ENCODE measurements around the gene SNTG2. TPM values are rescaled to one million over a fixed set of nuclear protein-coding genes. Genes with fewer than 3 reads are reported as not detected.

Gene SNTG2
- total RNA-seq (2014; rRNA removed; shearing (Covaris generic)), result not detected in 2 replicates
- total RNA-seq (2022), result not detected in 2 replicates
- percentile 3 among the genes with signal in this experiment for Bru-seq, nascent RNA
- BruChase-seq, experiment 1, labeled RNA remaining after a 6-hour chase, result percentile 4 among the genes with signal in this experiment
- percentile 1 among the genes with signal in this experiment for BruChase-seq, experiment 2, labeled RNA remaining after a 2-hour chase
- long read RNA-seq, result 0 reads

DNA sequence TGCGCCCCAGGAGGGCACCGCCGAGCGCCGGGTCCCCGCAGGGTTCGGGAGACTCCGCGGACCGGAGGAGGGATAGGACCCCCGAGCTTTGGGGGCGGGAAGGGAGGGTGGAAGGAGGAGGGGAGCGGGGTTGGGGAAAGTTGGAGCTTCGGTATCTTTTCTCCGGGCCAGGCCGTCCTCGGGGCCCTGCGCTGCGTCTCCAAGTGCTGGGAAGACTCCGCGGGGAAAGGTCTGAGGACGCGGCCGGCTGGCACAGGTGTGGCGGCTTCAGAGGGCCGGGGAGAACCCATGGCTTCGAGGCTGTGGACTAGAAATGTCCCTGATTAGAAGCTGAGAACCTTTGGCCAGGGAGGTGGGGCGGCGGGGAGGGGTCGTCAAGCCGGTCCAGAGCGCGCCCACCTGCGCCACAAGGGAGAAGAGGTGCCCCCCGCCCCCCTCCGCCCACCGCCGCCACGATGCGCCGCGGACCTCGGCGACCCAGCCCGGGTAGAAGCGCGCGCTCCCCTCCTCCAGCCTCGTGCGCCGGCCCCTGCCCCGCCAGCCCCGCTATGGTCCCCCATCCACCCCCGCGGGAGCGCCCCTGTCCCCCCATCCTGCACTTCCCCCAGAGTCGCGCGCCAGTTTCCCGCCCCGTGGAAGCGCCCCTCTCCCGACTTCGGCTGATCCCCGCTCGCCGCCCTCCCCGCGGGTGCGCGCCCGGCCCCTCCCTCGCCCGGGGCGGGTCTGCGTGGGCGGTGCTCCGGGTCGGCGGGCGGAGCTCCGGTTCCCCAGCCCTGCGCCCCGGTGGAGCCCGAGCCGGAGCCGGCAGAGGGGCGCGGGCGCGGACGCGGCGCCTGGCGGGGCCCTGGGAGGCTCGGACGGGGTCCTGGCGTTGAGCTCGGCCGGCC, at the start of gene SNTG2:
Gene SNTG2 (plus strand): TSS at position 770 of the 887 bp plus-strand sequence. CDS start 148 bp downstream, outside the sequence.
- intact Hi-C loops (cut with micrococcal nuclease; ENCODE audit: unreplicated experiment), result no loop called here
- Histone ChIP-seq H3K27ac (ENCODE audit: low read depth, low read length, poor library complexity, severe bottlenecking) (no peak within 1 kb of the TSS), H2AFZ (ENCODE audit: low read length) (no peak within 1 kb of the TSS), H3K9me3 (ENCODE audit: low read length) (no peaks in the 10 kb centered on the region), H3K79me2 (ENCODE audit: insufficient read depth, low read depth, low read length) (no peaks in the 10 kb centered on the region), H3K4me3 (ENCODE audit: low read depth, low read length, poor library complexity, severe bottlenecking) (no peak within 1 kb of the TSS), H3K9me2 (ENCODE audit: insufficient read depth, low read length) (no peaks in the 10 kb centered on the region), H3K4me1 (ENCODE audit: insufficient read depth, low read length, poor library complexity, severe bottlenecking) (peaks cover 6% of the 10 kb centered on the region), H3K4me2 (ENCODE audit: low read length) (no peak within 1 kb of the TSS), H4K20me1 (ENCODE audit: insufficient read depth, low read length) (no peaks in the 10 kb centered on the region), H3K36me3 (ENCODE audit: insufficient read depth, low read length) (no peaks in the 10 kb centered on the region)
- no peak for TF ChIP-seq EZH2phosphoT487 (IDR thresholded peaks at IDR 0.05; ENCODE audit: borderline replicate concordance, low read depth, low read length)
- TF ChIP-seq, protein P1, sequence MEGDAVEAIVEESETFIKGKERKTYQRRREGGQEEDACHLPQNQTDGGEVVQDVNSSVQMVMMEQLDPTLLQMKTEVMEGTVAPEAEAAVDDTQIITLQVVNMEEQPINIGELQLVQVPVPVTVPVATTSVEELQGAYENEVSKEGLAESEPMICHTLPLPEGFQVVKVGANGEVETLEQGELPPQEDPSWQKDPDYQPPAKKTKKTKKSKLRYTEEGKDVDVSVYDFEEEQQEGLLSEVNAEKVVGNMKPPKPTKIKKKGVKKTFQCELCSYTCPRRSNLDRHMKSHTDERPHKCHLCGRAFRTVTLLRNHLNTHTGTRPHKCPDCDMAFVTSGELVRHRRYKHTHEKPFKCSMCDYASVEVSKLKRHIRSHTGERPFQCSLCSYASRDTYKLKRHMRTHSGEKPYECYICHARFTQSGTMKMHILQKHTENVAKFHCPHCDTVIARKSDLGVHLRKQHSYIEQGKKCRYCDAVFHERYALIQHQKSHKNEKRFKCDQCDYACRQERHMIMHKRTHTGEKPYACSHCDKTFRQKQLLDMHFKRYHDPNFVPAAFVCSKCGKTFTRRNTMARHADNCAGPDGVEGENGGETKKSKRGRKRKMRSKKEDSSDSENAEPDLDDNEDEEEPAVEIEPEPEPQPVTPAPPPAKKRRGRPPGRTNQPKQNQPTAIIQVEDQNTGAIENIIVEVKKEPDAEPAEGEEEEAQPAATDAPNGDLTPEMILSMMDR (conservative IDR thresholded peaks at IDR 0.05; ENCODE audit: low read length), result no peak
- CTCF ChIA-PET (ENCODE audit: unreplicated experiment), result no interaction called here
- no peak for DNase-seq (ENCODE audit: low spot score)
- no TSS peak for BruUV-seq (replicated peaks)
- POLR2A ChIA-PET, result no interaction called here

DNA sequence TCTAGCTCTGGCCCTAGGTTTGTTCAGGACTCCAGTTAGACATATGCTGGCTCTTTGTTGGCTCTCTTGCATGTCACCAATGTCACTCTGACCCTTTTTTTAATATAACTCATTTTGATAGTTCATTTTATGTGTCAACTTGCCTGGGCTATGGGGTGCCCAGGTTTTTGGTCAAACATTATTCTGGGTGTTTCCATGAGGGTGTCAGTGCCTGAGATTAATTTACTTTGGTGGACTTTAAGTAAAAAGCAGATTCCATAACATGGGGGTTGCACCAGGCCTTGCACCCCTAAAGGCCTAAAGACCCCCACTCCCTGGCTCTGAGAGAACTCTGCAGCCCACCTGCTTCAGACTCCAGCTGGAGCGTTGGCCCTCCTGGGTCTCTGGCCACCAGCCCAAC, 48.1 kb upstream of the SNTG2 start:
- CTCF ChIA-PET (ENCODE audit: unreplicated experiment), result no interaction called here
- Histone ChIP-seq H3K36me3 (ENCODE audit: insufficient read depth, low read length) (no peaks in the 10 kb centered on the region), H3K27ac (ENCODE audit: low read depth, low read length, poor library complexity, severe bottlenecking) (no peak overlapping the region), H3K4me1 (ENCODE audit: insufficient read depth, low read length, poor library complexity, severe bottlenecking) (no peaks in the 10 kb centered on the region), H4K20me1 (ENCODE audit: insufficient read depth, low read length) (no peaks in the 10 kb centered on the region), H2AFZ (ENCODE audit: low read length) (no peak overlapping the region), H3K4me2 (ENCODE audit: low read length) (no peak overlapping the region), H3K9me2 (ENCODE audit: insufficient read depth, low read length) (no peaks in the 10 kb centered on the region), H3K79me2 (ENCODE audit: insufficient read depth, low read depth, low read length) (no peaks in the 10 kb centered on the region), H3K4me3 (ENCODE audit: low read depth, low read length, poor library complexity, severe bottlenecking) (no peak overlapping the region), H3K9me3 (ENCODE audit: low read length) (no peaks in the 10 kb centered on the region)
- BruUV-seq (replicated peaks), result no TSS peak
- no peak for TF ChIP-seq EZH2phosphoT487 (IDR thresholded peaks at IDR 0.05; ENCODE audit: borderline replicate concordance, low read depth, low read length)
- TF ChIP-seq, protein P1 (conservative IDR thresholded peaks at IDR 0.05; ENCODE audit: low read length), result no peak
- intact Hi-C loops (cut with micrococcal nuclease; ENCODE audit: unreplicated experiment), result no loop called here
- DNase-seq (ENCODE audit: low spot score), result no peak
- POLR2A ChIA-PET, result no interaction called here
